ENCODE data around the gene MGP.

- TF ChIP-seq POLR2AphosphoS5 (IDR thresholded peaks at IDR 0.05) (no peak), TAF1 (IDR thresholded peaks at IDR 0.05; ENCODE audit: low read depth) (no peak), MXI1 (conservative IDR thresholded peaks at IDR 0.05; ENCODE audit: poor library complexity, severe bottlenecking) (no peak), CTCF (IDR thresholded peaks at IDR 0.05; ENCODE audit: poor library complexity, severe bottlenecking) (no peak)
These were observed 25.5 kb upstream of the MGP start for GRCh38 chr12:14911131-14911530.
